Kasumi-1 (cell line): Measurements from ENCODE around the gene IGSF22.

Experiments used
- DNase-seq, 2 experiments: peaks; one replicate each; lab custom pipeline; 2025; lab: John Stamatoyannopoulos, UW

IGSF22 gene

DNA sequence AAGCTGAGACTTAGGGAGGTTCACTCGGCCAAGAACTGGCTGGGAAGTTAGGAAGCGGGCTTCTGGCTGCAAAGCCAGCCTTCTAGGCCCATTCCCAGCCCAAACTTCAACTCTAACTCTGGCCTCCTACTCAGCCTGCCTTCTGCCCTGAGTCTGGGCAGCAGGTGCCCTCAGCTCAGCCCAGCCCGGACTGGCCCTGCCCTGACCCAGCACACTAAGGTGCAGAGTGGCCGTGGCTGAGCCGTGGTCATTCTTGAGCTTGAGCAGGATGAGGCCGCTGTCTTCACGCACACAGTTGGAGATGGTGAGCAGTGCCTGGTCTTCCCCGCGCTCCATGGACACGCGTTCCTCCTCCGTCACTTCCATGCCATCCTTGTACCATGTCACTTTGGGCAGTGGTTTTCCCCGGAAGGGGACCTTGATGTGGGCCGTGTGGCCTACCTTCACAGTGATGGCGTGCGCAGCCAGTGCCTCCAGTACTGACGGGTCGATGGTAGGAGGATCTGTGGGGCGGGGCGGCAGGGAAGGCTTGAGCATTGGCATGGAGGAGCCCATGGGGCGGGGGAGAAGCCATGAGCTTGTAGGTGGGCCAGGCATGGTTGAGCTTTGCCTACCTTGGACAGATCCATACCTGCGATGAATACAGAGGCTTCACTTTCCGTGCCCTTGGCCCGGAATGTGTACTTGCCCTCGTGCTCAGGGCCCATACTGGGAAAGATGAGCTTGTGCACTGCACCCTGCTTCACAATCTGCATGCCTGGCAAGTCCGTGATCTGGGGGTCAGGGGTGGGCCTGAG, 12.1 kb downstream of the IGSF22 start:
- no peak for DNase-seq

GRCh38 chr11:18710545-18710944, 15.4 kb downstream of the IGSF22 start:
- DNase-seq: no peak

DNA sequence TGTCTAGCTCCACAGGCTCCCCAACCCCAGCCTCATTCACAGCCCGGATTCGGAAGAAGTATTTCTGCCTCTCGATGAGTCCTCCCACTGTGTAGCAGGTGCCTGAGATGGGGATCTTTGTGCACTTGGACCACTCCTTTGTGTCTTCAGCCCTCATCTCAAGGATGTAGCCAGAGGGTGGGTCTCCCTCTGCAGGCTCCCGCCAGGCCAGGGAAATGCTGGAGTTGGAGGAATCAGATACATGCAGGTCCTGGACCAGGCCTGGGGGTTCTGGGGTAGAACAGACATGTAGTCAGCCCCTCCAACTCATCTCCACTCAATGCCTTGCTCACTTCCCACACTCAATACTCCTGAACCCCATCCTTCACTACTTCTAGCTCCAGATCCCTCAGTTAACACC, 16.6 kb downstream of the IGSF22 start:
- no peak for DNase-seq

GRCh38 chr11:18707811-18708340, 18.1 kb downstream of the IGSF22 start:
- no peak for DNase-seq

DNA sequence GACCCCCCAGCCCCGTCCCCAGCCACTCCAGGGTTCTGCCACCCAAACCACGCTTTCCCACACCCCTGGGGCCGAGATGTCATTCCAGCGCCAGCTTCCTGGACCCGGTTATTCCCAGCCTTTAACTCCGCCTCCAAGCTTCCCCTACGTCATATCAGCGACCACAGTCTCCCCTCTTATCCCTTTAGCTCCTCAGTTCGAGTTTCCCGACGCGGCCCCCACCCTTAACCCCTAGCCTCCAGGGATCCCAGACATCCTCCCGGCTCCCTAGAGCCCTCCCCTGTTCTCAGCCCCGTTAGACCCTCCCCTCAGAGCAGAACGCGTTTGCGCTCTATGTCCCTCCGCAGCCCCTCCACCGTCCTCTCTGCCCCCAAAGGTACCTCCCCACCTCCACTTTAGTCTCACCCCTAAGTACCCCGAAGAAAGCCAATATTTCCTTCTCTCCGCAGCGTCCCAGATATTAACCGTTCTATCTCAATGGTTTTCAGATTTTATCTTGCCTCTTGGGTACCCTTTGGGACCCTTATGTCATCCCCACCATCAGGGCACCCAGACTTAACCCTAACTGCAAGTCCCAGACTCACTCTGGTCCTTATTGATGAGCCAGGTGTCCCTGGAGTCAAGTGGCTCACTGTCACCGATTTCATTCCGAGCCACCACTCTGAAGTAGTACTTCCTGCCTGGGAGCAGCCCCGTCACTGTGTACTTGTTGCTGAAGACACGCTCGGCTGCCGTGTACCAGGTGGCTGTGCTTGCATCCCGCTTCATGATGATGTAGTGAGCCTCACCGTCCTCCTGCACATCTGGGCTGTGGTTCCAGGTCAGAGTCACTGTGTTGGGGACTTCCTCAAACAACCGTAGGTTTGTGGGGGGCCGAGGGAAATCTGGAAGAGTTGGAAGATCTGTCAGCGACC, 19.4 kb downstream of the IGSF22 start:
- DNase-seq: no peak

GRCh38 chr11:18705651-18706281, 20.2 kb downstream of the IGSF22 start:
- no peak for DNase-seq

DNA sequence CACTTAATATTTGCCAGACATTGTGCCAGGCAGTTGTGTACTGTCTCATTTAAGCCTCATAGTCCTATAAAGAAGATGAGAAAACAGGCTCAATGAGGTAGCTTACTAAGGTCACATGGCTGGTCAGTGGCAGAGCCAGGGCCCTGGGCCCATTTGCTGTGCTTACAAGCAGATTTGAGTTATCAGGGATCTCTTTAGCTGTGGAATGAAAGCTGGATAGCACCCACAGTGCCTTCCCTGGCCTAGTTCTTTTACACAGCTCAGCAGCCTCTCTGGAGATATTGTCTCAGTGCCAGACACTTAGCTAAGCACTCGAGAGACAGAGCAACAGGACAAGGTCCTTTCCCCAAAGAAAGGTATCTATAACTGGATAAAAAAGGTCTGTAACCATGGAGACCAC, 21.3 kb downstream of the IGSF22 start:
- no peak for DNase-seq

GRCh38 chr11:18704045-18704645, 21.8 kb downstream of the IGSF22 start:
- DNase-seq: no peak

GRCh38 chr11:18703001-18703763, 22.8 kb downstream of the IGSF22 start:
- DNase-seq: no peak

- DNase-seq: no peak
Measured at GRCh38 chr11:18701614-18702216, 24.3 kb downstream of the IGSF22 start.

- no peak for DNase-seq
Measured at GRCh38 chr11:18700872-18701271, 25.1 kb downstream of the IGSF22 start.

DNA sequence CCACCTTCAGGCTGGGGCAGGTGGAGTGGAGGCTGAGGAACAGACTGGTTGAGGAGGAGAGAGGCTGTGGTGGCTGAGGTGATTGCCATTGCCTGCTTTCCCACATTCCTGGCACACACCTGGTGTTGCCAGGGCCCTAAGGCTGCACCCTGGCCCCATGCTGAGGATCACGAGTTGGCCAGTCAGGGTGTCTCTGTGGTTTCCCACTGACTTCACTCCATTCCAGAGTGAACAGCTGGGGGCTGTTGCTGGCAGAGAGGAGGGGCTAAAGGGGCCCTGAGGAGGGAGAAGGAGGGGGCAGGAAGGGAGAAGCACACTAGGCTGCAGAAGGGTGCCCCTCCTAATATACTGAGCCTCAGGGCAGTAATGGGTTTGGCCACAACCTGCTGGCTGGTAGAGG, 25.6 kb downstream of the IGSF22 start:
- no peak for DNase-seq

GRCh38 chr11:18699848-18700261, 26.1 kb downstream of the IGSF22 start:
- peak in 1 of 2 experiments; percentile 20 for DNase-seq

- no peak for DNase-seq
Measured at GRCh38 chr11:18699269-18699596, 26.8 kb downstream of the IGSF22 start.

DNA sequence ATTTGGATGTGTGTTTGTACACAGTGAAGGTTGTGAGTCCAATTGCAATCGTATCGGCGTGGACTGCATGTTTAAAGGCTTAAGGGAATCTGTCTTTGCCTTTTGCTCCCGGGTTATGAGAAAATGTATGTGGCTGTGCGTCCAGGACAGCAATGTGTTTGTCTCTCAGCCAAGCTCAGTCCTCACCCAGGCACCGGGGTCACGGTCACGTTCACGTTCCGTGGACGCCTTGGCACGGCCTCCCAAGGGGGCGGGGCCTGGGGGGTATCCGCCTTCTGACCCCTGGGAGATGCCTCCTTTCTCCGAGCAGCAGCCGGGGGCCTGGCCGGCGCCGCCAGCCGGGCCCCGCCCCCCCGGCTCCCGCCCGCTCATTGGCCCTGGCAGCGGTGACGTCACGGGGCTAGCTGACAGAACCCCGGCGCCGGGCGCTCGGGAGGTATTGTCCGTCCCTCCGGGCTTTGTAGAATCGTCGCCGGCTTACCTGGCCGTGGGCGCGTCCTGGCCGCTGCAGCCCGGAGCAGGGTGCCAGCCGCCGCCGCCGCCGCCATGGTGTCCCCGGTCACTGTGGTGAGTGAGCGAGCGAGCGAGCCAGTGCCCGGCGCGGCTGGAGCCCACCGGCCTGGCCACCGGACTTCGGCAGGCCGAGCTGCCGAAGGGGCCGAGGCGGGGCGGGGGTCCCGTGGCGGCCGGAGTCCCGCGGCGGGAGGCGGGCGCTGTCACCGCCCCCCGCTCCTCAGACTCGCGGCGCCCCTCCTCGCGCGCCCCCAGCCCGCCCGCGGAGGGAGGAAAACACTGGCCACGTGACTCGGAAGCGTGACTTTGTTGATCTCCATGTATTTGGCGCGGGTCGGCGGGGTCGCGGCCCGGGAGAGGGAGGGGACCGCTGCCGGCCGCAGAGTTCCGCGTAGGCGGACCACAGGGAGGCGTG, 27.4 kb downstream of the IGSF22 start, which contains the start of gene TMEM86A:
Gene TMEM86A (plus strand): TSS at position 439 of the 928 bp plus-strand sequence. CDS start 108 bp downstream, at position 547.
- DNase-seq: peak; percentile 62 to 64

DNA sequence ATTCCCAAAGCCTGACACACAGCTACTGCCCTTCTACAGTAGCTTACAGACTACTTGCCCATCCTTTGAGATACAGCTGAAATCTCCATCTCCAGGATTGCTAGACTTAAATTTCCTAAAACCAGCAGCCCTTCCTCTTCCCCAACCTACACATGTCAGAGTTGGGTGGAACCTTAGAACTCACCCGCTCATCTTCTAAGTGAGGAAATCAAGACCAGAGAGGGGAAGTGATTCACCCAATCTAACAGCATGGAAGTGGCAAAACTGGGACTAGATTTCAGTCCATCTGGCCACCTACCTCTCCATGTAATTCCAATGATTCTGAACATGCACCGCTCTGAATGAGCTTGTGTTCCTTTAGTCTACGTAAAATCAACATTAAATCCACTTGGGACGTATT, 28.4 kb downstream of the IGSF22 start:
- DNase-seq: no peak

- no peak for DNase-seq
Measured at GRCh38 chr11:18696638-18697225, 29.3 kb downstream of the IGSF22 start.

DNA sequence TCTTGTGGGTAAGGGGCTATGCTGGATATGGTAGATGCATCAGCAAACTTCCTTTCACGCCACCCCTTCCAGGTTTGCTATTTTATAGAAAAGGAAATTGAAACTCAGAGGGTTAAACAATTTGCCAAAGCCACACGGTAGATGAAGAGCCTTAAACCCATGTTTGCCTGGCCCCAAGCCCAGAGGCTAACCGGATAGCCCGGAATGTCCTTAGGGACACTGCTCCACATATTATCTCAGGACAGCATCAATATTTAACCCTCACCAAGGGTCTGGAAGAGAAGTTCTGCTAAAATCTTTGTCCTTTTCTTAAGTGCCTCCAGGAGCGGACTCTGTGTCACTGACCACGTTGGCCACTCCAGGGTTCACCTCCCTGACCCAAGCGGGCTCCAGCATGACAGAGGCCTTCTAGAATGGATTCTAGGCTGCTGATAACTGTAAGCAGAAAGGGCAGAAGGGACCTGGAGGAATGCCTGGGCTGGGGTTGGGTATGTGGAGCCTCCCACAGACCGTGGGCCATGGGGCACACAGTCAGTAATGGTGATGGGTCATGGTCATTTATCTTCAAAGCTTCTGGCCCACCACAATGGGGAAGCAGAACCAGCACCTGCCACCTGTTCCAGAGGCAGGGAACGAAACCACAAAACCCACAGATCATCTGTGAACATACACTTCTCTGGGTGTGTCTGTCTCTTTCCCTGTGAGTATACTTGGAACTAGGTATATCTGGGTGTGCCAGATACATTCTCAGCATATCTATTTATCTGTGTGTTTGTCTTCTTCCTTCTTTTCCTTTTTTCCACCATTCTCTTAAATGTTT, 32.8 kb downstream of the IGSF22 start:
- no peak for DNase-seq
